HG02884 (cell line): ENCODE data around the gene LRRC57.
"Not testable (repeated sequence)": the region's sequence is repeated elsewhere in the genome, so short reads cannot be mapped to it uniquely, and the experiment has no call there.

ENCODE experiments used
- ATAC-seq: cut with Tn5 transposase; IDR thresholded peaks from one replicate; pipeline ENCODE4 v1.9.1; 2021; ENCODE audit warnings: mild to moderate bottlenecking, moderate library complexity; ENCODE audit not compliant: unreplicated experiment

The LRRC57 gene

DNA sequence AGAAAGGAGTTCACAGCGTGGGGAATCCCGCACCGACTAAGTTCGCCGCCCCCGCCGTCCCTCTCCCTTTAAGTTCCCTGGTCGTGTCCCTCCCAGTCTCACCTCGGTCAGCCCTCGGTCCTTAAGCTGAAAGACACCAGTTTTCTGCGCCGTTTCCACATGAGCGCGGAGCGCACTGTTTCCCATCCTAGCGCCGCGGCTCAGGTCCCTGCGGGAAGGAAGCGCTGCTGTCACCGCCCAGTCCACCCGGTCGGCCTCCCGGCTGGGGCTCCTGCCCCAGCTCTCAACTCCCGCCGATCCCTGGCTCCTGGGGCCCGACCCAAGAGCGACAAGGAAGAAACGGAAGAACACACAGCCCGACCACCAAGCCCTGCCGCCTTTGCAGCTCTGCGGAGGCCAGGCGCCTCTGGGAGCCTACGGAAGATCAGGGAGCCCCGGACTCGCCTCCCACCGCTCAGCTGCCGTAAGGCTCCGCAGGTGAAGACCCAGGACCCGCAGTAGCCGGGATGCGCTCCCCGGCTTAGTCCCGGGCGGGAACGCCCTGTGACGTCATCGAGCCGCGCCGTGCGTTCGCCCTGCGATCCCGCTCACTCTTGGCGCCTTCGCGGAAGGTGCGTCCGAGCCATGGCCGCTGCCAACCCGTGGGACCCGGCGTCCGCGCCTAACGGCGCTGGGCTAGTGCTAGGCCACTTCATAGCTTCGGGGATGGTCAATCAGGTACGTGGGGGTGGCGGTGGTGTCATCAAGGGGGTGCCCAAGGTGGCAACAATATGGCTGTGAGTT lies at the start of gene LRRC57, which contains the start of gene HAUS2:
Gene LRRC57, minus strand, starts transcription at position 545 of the 783 bp plus-strand sequence. Its CDS starts 359 bp downstream, at position 186.
Gene HAUS2, plus strand, starts transcription at position 590 of the 783 bp plus-strand sequence. Its CDS starts 35 bp downstream, at position 625.
- peak; percentile 81 for ATAC-seq

DNA sequence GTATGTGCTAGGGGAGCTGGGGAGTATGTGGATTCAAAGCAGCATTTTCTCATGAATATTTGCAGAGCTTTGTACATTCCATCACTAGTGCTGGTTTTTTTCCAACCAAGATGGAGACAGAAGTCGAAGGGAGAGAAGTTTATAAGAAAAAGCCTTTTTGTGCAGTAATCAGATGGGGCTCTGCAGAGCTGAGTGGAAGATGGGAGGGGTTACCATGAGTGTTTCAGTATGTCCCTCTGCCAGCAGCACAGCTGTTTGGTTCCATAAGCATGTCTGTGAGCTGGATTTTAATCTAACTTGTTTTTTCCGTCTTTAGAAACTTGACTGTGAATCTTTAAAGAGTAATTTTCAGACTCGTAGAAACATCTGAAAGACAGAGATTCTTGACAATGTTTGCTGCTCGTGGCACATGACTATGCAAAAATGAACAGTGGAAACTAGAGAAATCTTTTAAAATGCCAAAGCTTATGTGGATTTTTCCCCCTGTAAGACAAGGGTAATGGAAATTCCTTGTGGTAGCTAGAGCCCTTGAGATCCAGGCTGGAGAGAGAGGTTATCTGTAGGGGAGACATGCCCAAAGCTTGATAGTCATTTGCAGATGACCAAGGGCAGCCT lies 47.1 kb upstream of the LRRC57 start:
- ATAC-seq: no peak

DNA sequence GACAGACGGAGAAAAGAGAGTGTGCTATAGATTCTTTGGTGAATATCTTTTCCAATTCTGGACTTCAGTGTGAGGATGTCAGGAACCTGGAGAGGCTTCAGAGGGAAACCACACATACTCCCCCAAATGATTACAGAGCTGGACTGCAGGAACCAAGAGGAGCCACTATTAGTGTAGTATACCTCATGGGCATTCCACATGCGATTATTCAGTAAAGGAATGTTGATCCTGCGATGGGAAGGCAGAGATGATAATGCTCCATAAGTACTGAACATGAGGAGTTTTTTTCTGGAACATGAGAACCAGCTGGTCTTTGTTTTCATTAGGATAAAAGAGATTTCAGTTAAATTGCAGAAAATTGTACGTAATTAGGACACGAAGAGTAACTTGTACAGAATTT lies 45.5 kb upstream of the LRRC57 start:
- no peak for ATAC-seq

DNA sequence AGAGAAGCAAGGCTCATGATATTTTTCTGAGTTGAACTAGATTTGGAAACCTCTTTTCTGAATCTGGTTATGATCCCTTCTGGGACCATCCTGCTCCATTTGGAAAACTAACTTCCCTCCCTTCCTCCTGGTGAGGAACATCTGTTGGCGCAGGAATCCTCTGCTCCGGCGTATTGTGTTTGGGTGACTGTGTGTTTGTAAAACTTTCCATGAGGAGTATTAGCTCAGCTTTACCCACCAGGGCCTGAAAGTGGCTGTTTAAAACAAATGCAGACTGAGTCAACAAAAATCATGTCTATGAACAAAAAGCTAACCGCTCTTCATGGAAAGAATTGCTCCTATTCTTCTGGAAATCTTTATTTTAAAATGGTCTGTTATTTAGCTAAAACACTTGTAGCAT lies 44.5 kb upstream of the LRRC57 start:
- ATAC-seq: no peak

DNA sequence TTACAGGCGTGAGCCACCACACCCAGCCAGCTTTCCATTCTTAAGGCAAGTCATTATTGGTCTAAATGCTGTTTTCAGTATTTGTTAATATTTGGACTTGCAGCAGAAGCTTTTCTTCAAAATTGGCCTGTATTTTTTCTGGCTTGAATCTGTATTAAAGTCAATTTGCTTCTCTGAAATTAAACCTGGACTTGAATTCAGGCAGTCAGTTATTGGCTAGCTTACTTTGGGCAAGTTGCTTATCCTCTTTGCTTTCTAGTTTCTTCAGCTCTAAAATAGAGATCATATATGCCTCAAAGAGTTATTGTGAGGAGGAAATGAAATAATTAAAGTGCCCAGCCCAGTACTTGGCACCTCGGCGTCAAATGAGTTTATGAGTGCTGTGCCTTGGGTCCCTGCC lies 44.1 kb upstream of the LRRC57 start:
- no peak for ATAC-seq

DNA sequence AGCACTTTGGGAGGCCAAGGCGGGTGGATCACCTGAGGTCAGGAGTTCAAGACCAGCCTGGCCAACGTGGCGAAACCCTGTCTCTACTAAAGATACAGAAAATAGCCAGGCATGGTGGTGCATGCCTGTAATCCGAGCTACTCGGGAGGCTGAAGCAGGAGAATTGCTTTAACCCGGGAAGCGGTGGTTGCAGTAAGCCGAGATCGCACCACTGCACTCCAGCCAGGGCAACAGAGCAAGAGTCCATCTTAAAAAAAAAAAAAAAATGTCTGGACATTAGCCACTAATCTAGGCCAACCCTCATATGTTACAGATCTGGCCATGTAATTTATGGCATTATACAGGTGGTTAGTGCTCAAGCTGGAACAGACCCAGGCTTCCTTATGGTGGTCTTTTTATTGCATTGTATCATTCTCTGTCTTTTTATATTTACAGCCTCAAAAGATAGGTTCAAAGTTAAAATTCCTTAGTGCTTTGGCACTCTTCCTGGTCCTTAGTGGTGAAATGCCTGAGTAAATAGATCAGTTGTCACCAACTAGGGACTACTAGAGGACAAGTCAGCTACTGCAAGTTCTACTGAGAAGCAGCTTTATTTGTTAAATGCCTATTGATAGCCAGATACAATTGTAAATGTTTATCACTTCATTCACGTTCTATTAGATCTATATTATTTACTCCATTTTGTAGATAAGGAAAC lies 42.8 kb upstream of the LRRC57 start:
- no peak for ATAC-seq

GRCh38 chr15:42590619-42591237 lies 42.1 kb upstream of the LRRC57 start:
- ATAC-seq: no peak

- no peak for ATAC-seq
Measured at GRCh38 chr15:42584031-42584765, 35.6 kb upstream of the LRRC57 start.

DNA sequence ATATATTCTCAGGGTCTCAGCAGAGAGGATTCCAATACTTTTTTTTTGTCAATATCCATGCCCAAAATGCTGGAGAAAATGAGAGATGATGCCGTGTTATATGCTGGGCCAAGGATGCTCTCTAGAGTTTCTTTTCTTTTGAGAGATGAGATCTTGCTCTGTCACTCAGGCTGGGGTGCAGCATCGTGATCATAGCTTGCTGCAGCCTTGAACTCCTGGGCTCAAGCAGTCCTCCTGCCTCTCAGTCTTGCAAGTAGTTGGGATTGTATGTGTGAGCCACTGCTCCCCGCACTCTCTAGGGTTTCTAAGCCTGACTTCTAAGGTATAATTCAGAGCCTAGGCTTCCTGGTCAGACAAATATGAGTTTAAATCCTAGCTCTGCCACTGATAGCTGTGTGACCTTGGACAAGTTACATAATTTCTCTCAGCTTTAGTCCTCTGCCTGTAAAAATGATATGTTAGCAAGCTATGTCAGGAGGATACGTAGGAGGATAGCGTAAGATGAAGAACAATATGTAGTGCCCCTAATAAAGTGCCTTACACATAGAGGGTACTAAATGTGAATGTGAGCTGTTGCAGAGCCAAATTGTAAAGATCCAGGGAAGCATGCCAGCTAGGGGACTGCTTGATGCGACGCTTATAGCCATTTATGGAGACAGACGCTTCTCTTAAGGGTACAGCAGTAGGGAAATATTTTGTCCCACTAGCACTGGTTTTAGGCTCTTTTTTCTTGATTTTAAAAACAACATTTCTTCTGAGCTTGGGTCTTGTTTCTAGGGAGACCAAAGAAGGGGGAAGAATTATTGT lies 34.2 kb upstream of the LRRC57 start:
- no peak for ATAC-seq

DNA sequence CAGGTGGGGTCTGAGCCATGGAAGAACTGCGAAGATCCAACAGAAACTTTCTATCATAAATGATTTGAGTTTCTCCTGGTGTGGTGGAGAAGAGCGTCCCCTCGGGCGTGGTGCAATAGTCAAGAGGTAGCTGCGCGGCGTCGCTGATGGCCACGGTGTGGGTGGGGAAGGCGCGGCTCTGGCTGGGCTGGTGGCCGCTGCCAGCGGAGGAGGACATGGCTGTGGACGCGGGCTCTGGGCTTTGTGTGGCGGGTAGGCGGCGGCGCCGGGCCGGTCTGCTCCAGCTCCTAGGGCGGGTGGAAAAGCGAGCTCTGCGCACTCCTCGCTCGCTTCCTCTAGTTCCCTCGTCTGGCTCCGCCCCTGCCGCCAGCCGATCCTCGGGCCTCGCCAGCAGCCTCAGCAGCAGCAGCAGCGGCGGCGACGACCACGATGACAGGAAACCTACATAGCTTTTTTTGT lies 32.7 kb upstream of the LRRC57 start:
- peak; percentile 84 for ATAC-seq

DNA sequence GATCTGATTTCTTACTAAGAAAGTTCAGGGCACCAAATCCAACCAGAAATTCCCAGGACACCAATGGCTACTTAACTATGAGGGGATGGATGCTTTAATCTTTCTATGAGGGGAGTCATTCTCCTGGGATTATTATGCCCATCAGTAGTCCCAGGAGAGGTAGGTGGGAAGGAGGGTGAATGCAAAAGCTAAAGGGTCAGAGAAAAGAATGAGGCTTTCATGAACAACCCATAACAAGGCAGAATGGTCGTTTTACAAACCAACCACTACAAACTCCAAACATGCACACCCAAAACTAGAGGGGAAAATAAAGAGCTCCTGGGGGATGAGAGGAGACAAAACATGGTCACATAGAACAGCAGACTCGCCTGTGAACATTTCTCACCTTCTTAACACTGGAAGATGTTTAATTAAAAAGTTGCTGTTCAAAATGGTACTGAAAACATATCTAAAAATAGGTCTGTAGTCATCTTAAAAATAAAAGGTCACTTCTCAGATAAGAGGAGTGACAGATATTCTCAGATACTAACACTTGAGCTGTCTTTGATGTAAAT lies 30.5 kb upstream of the LRRC57 start:
- ATAC-seq: no peak

GRCh38 chr15:42577514-42578031 lies 29.0 kb upstream of the LRRC57 start:
- no peak for ATAC-seq

GRCh38 chr15:42576776-42577175 lies 28.2 kb upstream of the LRRC57 start:
- ATAC-seq: no peak

DNA sequence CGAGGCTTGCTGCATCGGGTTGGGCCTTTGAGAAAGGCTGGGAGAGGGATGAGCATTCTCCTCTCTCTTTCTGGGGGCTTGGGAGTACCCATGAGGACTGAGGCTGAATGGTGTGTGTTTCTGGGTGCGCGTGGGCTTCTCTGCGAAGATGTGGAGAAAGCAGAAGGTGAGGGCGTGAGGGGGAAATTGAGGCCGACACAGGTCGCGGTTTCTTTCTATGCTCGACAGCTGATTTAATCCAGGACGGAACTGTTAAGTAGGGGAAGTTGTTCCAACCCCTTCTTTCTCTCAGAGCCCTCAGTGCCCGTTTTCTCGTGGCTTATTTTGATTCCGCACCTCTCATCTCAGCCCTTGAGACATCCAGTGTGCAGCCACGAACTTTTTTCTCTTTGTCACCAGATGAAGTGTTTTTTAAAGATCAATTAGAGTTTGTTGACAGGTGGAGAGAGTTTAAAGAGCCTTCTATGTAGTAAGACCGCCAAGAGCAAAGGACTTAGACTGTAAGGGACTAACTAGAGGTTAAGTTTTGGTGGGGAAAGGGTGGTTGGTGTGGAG lies 27.5 kb upstream of the LRRC57 start:
- no peak for ATAC-seq

DNA sequence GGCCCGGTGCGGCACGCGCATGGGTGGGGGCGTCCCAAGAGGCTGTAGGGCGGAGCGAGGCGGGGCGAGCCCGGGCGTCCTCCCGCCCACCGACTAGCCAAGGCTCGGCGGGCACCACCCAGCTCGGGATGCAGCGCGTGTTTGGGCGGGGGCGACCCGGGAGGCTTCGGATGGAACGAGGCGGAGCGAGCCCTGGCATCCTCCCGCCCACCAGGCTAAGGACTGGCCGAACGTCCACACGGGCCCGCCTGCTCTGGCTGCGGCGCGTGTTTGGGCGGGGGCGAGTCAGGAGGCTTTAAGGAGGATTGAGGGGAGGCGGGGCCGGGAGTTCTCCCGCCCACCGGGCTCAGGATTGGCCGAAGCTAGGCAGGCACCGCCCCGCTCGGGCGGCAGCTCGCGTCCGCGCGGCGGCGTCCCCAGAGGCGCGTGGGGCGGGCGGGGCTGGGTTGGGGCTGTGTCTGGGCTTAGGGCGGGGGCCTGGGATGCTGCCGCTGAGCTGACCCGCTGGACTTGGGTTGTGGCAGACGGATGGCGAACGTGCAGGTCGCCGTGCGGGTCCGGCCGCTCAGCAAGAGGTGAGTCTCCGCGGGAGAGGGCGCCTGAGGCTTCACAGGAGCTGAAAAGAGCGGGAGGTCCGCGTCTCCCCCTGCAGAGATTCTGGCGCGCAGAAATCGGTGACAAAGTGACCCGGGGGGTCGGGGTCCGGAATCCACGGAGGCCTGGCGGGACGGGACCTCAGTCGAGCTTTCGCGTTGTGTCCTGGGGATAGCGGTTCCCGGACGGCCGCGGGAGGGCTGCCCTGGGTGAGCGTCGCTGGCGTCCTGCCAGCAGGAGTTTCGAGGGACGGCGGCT lies 26.8 kb upstream of the LRRC57 start, which contains the start of gene STARD9:
Gene STARD9, plus strand, starts transcription at position 419 of the 852 bp plus-strand sequence. Its CDS starts 110 bp downstream, at position 529.
- ATAC-seq: peak; percentile 88

DNA sequence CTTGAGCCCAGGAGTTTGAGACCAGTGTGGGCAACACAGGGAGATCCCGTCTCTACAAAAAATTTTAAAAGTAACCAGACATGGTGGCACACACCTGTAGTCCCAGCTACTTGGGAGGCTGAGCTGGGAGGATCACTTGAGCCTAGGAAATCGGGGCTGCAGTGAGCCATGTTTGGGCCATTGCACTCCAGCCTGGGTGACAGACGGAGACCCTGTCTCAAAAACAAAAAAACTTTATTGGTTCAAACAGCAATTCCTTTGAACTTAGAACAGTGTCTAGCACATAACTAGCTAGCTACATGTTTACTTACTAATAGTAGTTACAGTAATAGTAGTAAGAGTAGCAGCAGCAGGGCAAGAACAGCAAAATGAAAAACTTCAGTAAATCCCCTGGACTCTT lies 10.1 kb upstream of the LRRC57 start:
- no peak for ATAC-seq

DNA sequence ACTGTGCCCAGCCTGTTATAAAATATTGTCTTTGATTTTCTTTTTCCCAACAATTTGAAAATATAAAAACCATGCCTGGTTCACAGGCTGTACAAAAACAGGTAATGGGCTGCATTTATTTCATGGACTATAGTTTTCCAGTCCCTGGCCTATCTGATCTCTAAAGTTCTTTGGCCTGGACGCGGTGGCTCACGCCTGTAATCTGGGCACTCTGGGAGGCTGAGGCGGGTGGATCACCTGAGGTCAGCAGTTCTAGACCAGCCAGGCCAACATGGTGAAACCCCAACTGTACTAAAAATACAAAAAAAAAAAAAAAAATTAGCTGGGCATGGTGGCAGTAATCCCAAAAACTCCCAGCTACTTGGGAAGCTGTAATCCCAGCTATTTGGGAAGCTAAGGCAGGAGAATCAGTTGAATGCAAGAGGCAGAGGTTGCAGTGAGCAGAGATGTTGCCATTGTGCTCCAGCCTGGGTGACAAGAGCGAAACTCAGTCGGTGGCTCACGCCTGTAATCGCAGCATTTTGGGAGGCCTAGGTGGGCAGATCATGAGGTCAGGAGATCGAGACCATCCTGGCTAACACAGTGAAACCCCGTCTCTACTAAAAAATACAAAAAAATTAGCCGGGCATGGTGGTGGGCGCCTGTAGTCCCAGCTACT lies 8.1 kb upstream of the LRRC57 start:
- not testable (repeated sequence) for ATAC-seq
